HL-60 (cell line): ENCODE measurements around the gene GRK5.

Experiments used
- CTCF ChIP-seq: IDR thresholded peaks from one replicate; pipeline ENCODE4 v1.5.1; 2011; ENCODE audit warnings: low read length, control low read depth, inconsistent platforms; ENCODE audit not compliant: insufficient read depth
- GABPA ChIP-seq: IDR thresholded peaks from 2 replicates; pipeline ENCODE4 v1.6.1; 2012; ENCODE audit warnings: low read depth
- POLR2AphosphoS5 ChIP-seq: IDR thresholded peaks from 2 replicates; pipeline ENCODE4 v1.6.1; 2012; ENCODE audit warnings: low read depth
- SPI1 ChIP-seq: IDR thresholded peaks from 2 replicates; pipeline ENCODE4 v1.6.1; 2012; ENCODE audit warnings: low read depth, mild to moderate bottlenecking, borderline replicate concordance
- TF ChIP-seq, protein P1 (sequence below): IDR thresholded peaks from 2 replicates; pipeline ENCODE4 v1.6.1; 2012; ENCODE audit warnings: low read depth; ENCODE audit not compliant: insufficient replicate concordance

DNA sequence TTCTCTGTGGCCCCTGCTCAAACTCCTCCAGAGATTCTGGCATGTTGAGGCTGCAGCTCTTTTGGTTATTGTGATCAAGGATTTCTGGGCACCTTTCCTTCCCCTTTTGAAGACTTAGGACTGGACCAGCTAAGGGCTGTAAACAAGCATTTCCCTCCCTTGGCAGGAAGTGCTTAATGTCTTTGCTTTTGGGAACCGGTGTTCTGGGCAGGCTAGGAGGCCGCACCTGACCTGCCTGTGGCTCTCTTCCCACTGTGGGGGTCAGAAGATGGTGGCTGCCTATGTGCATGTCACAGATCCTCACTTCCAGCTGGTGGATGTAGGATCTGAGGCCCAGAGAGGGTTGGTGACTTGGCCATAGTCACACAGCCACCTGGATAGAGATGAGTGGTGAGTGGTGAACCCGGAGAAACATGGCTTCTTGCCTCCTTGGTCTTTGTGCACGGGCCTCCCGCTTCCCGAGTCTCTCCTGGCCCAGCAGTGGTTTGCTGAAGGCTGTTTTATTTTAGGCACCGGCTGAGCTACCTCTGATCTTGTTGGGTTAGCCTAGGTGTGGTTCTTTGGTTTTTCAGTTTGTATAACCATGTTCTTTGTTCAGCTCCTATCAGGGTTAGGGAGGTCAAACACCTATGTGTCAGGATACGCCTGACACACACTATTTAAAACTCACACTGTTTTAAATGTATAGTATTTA, 82.0 kb downstream of the GRK5 start:
- no peak for TF ChIP-seq POLR2AphosphoS5
- TF ChIP-seq CTCF = no peak
- TF ChIP-seq GABPA = no peak
- no peak for TF ChIP-seq SPI1
- TF ChIP-seq, protein P1, sequence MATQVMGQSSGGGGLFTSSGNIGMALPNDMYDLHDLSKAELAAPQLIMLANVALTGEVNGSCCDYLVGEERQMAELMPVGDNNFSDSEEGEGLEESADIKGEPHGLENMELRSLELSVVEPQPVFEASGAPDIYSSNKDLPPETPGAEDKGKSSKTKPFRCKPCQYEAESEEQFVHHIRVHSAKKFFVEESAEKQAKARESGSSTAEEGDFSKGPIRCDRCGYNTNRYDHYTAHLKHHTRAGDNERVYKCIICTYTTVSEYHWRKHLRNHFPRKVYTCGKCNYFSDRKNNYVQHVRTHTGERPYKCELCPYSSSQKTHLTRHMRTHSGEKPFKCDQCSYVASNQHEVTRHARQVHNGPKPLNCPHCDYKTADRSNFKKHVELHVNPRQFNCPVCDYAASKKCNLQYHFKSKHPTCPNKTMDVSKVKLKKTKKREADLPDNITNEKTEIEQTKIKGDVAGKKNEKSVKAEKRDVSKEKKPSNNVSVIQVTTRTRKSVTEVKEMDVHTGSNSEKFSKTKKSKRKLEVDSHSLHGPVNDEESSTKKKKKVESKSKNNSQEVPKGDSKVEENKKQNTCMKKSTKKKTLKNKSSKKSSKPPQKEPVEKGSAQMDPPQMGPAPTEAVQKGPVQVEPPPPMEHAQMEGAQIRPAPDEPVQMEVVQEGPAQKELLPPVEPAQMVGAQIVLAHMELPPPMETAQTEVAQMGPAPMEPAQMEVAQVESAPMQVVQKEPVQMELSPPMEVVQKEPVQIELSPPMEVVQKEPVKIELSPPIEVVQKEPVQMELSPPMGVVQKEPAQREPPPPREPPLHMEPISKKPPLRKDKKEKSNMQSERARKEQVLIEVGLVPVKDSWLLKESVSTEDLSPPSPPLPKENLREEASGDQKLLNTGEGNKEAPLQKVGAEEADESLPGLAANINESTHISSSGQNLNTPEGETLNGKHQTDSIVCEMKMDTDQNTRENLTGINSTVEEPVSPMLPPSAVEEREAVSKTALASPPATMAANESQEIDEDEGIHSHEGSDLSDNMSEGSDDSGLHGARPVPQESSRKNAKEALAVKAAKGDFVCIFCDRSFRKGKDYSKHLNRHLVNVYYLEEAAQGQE = no peak
